K562 (cell line): ENCODE measurements around the gene OR2Y1. TPM values are rescaled to one million over a fixed set of nuclear protein-coding genes. Genes with fewer than 3 reads are reported as not detected.

Experiments used
- ATAC-seq: fragments of 200-7000 bp; cut with Tn5 transposase; 3 replicates; pipeline ENCODE4 v1.9.1; 2020; ENCODE audit warnings: moderate library complexity
- Bru-seq: library from RNA; stranded (reverse); fragments of 400-500 nt; gene quantifications from one replicate; lab custom pipeline; 2021; lab: Mats Ljungman, UMichigan
- BruChase-seq, 2 experiments: library from RNA; stranded (reverse); fragments of 400-500 nt; gene quantifications; one replicate each; lab custom pipeline; 2021; lab: Mats Ljungman, UMichigan
- BruUV-seq: library from RNA; stranded (reverse); fragments of 400-500 nt; replicated peaks from 2 replicates; lab custom pipeline; 2021; lab: Mats Ljungman, UMichigan
- CTCF ChIA-PET: fragments of 300-600 bp; formaldehyde crosslinking; extraction: SDS; loops from one replicate; lab custom pipeline; 2021; ENCODE audit warnings: low intra/inter-chr PET ratio; lab: Yijun Ruan, JAX
- POLR2A ChIA-PET: fragments of 300-600, 350-650 bp; sonication (Branson Sonifier 250); formaldehyde crosslinking; extraction: SDS; loops from one replicate; lab custom pipeline; 2021; ENCODE audit warnings: antibody characterized with exemption, inconsistent platforms; lab: Yijun Ruan, JAX
- DNase-seq, 4 experiments: peaks; one replicate each; pipeline versions ENCODE4 v3.0.0 to v3.0.0-alpha.2; 2011 to 2018; ENCODE audit warnings: low spot score in 3 of 4, mixed read lengths in 3 of 4; ENCODE audit errors: extremely low read depth in 1 of 4
- FAIRE-seq: peaks from 2 replicates; lab custom pipeline; 2011; peaks lifted over from hg19 to GRCh38; lab: Jason Lieb, UNC
- H2AFZ ChIP-seq: 2 replicates; pipeline ENCODE4 v1.6.0; 2011; ENCODE audit warnings: low read depth, low read length, control low read depth, inconsistent platforms
- H3K27ac ChIP-seq: fragments of 200-600 bp; 3 replicates; pipeline ENCODE4 v1.8.0; 2011; ENCODE audit warnings: low read depth, mild to moderate bottlenecking, control low read depth, inconsistent platforms, low read length, moderate library complexity, mixed read lengths; ENCODE audit errors: extremely low read depth
- H3K27me3 ChIP-seq, 2 experiments: fragments of 300-600 bp in 1 of 2; 2 replicates in 1 of 2; 3 replicates in 1 of 2; pipeline versions ENCODE4 v1.6.0 to v1.8.0; 2011; ENCODE audit warnings: inconsistent platforms in 2 of 2, low read length in 2 of 2, mild to moderate bottlenecking in 1 of 2, mixed read lengths in 1 of 2, moderate library complexity in 1 of 2; ENCODE audit not compliant: control insufficient read depth in 2 of 2, insufficient read depth in 2 of 2
- H3K36me3 ChIP-seq: fragments of 300-600 bp; 3 replicates; pipeline ENCODE4 v1.8.0; 2011; ENCODE audit warnings: mild to moderate bottlenecking, low read length, inconsistent platforms; ENCODE audit not compliant: control insufficient read depth, insufficient read depth
- H3K4me1 ChIP-seq, 2 experiments: fragments of 200-600 bp in 1 of 2; replicated peaks in 1 of 2; 2 replicates in 1 of 2; 3 replicates in 1 of 2; pipeline versions ENCODE4 v1.5.1 to v1.8.0; 2011; ENCODE audit warnings: inconsistent platforms in 2 of 2, low read length in 2 of 2, mild to moderate bottlenecking in 1 of 2, mixed read lengths in 1 of 2, moderate library complexity in 1 of 2; ENCODE audit not compliant: control insufficient read depth in 2 of 2, insufficient read depth in 2 of 2
- H3K4me2 ChIP-seq: 2 replicates; pipeline ENCODE4 v1.6.1; 2011; ENCODE audit warnings: low read length, control low read depth, inconsistent platforms, mixed read lengths; ENCODE audit not compliant: insufficient read depth
- H3K4me3 ChIP-seq: fragments of 200-600 bp; sonication (generic), shearing (Covaris generic); 2 replicates; pipeline ENCODE4 v1.5.1; 2016; ENCODE audit warnings: control low read depth, inconsistent platforms
- H3K79me2 ChIP-seq: fragments of 200-600 bp; 3 replicates; pipeline ENCODE4 v1.8.0; 2011; ENCODE audit warnings: low read length, inconsistent platforms; ENCODE audit not compliant: control insufficient read depth, insufficient read depth
- H3K9ac ChIP-seq, 2 experiments: 2 replicates each; pipeline versions ENCODE4 v1.6.0 to v1.6.1; 2011; ENCODE audit warnings: low read depth in 2 of 2, low read length in 2 of 2, control low read depth in 1 of 2, inconsistent platforms in 1 of 2, mild to moderate bottlenecking in 1 of 2, mixed read lengths in 1 of 2; ENCODE audit not compliant: insufficient read depth in 1 of 2
- H3K9me1 ChIP-seq: one replicate; pipeline ENCODE4 v1.6.0; 2011; ENCODE audit warnings: inconsistent platforms, mild to moderate bottlenecking, low read length, moderate library complexity; ENCODE audit not compliant: control insufficient read depth, insufficient read depth
- H3K9me3 ChIP-seq: replicated peaks from 2 replicates; pipeline ENCODE4 v1.5.1; 2011; ENCODE audit warnings: low read depth, low read length, inconsistent platforms; ENCODE audit not compliant: control insufficient read depth, insufficient read depth
- H4K20me1 ChIP-seq: replicated peaks from 2 replicates; pipeline ENCODE4 v1.6.1; 2011; ENCODE audit warnings: low read length, inconsistent platforms, mixed read lengths; ENCODE audit not compliant: control insufficient read depth, insufficient read depth
- BRF1 ChIP-seq: IDR thresholded peaks from 3 replicates; pipeline ENCODE4 v1.6.1; 2011; ENCODE audit warnings: borderline replicate concordance, mild to moderate bottlenecking; ENCODE audit not compliant: insufficient read length; ENCODE audit errors: extremely low read depth
- CSDE1 ChIP-seq, 2 experiments: fragments of 450-650 bp; IDR thresholded peaks; 2 replicates each; pipeline ENCODE4 v1.6.1; 2016; ENCODE audit warnings: mild to moderate bottlenecking in 1 of 2
- DACH1 ChIP-seq: fragments of 450-650 bp; IDR thresholded peaks from 2 replicates; pipeline ENCODE4 v1.6.1; 2018; ENCODE audit not compliant: partially characterized antibody
- FOXP1 ChIP-seq: sonication (generic); formaldehyde crosslinking; IDR thresholded peaks from 2 replicates; pipeline ENCODE4 v1.8.0; 2022; ENCODE audit warnings: mild to moderate bottlenecking, missing genetic modification reagents
- HMBOX1 ChIP-seq: sonication (generic); IDR thresholded peaks from 2 replicates; pipeline ENCODE4 v1.6.1; 2016
- HSF4 ChIP-seq: fragments of 250-450 bp; sonication (Bioruptor Pico); IDR thresholded peaks from 2 replicates; pipeline ENCODE4 v2.1.2; 2022; ENCODE audit warnings: mild to moderate bottlenecking, moderate library complexity, borderline replicate concordance
- MTA3 ChIP-seq: fragments of 450-650 bp; formaldehyde crosslinking; IDR thresholded peaks from 2 replicates; pipeline ENCODE4 v1.6.1; 2017; ENCODE audit warnings: mild to moderate bottlenecking, borderline replicate concordance
- SMAD4 ChIP-seq: fragments of 250-450 bp; sonication (Bioruptor Pico); conservative IDR thresholded peaks from 2 replicates; pipeline ENCODE4 v1.8.0; 2021; ENCODE audit warnings: inconsistent platforms, mild to moderate bottlenecking, moderate library complexity
- SP2 ChIP-seq: IDR thresholded peaks from 2 replicates; pipeline ENCODE4 v1.6.1; 2011; ENCODE audit warnings: mild to moderate bottlenecking, low read depth, low read length, moderate library complexity; ENCODE audit not compliant: poor library complexity, severe bottlenecking; ENCODE audit errors: extremely low read depth
- TCF3 ChIP-seq: sonication (generic); formaldehyde crosslinking; IDR thresholded peaks from 2 replicates; pipeline ENCODE4 v1.4.0; 2020; ENCODE audit warnings: mild to moderate bottlenecking, missing genetic modification reagents
- ZFX ChIP-seq: sonication (generic); formaldehyde crosslinking; IDR thresholded peaks from 2 replicates; pipeline ENCODE4 v1.8.0; 2022; ENCODE audit warnings: mild to moderate bottlenecking, missing genetic modification reagents, moderate library complexity
- ZNF212 ChIP-seq: fragments of 450-650 bp; formaldehyde crosslinking; IDR thresholded peaks from 2 replicates; pipeline ENCODE4 v1.4.0; 2020; ENCODE audit warnings: mild to moderate bottlenecking
- WGBS: fragments of 100-300 bp; shearing (Covaris generic); methylation state at CpG from one replicate; pipeline ENCODE4 v1.1.6; 2016; ENCODE audit warnings: low coverage, mixed read lengths; ENCODE audit not compliant: insufficient coverage; ENCODE audit errors: missing lambda C conversion rate; 5-methylcytosine and 5-hydroxymethylcytosine counted together
- in situ Hi-C: fragments of 300-500 bp; cut with MboI; formaldehyde crosslinking; loops from 4 replicates; pipeline ENCODE4 v1.15.0; 2018; ENCODE audit warnings: inconsistent platforms, mixed read lengths
- intact Hi-C: fragments of 100-400 bp; cut with micrococcal nuclease; formaldehyde crosslinking; loops from 2 replicates; pipeline ENCODE4 v1.14.2; 2022
- long read RNA-seq, 3 experiments: library from polyadenylated mRNA in 2 of 3; library from RNA in 1 of 3; unstranded in 2 of 3; stranded (forward) in 1 of 3; transcript quantifications; one replicate each; pipeline ENCODE4 v2.0.0, GENCODE V29; 2019 to 2022
- polyA minus RNA-seq, 3 experiments: library from RNA; depleted of rRNA, polyadenylated mRNA; stranded (reverse); fragments of >200 nt; gene quantifications; 2 replicates each; pipeline ENCODE4 v1.2.3, GENCODE V29; 2011
- polyA plus RNA-seq, 8 experiments: library from polyadenylated mRNA; depleted of rRNA in 4 of 8; stranded (reverse) in 5 of 8; unstranded in 3 of 8; fragments of >200 nt; fragmentation: Nextera tagmentation in 2 of 8; fragmentation: Illumina TruSeq in 1 of 8; extraction: Ambion mirVana in 2 of 8; extraction: Trizol in 1 of 8; gene quantifications; 2 replicates each; pipeline versions ENCODE4 v1.2.1 to v1.2.3, GENCODE V29; 2011 to 2014; ENCODE audit warnings: inconsistent platforms in 1 of 8, missing spikeins in 1 of 8
- total RNA-seq, 7 experiments: library from RNA; depleted of rRNA in 6 of 7; stranded (reverse); fragments of >200 nt in 6 of 7; fragmentation: Illumina TruSeq in 2 of 7; extraction: Trizol in 2 of 7; gene quantifications; 2 replicates each; pipeline versions ENCODE4 v1.2.1 to v1.2.3, GENCODE V29; 2011 to 2021; ENCODE audit warnings: low replicate concordance in 1 of 7

OR2Y1 gene
- total RNA-seq (2011; cell fraction: chromatin; rRNA removed; ENCODE audit: low replicate concordance), result not detected in 2 replicates
- total RNA-seq (2011; cell fraction: nucleolus; rRNA removed), result not detected in 2 replicates
- not detected in 2 replicates for total RNA-seq (2011; cell fraction: nucleoplasm; rRNA removed)
- total RNA-seq (2014; rRNA removed), result not detected in 2 replicates
- not detected in 2 replicates for total RNA-seq (2014; rRNA removed; fragmentation: Illumina TruSeq; extraction: Trizol)
- not detected in 2 replicates for total RNA-seq (2015; rRNA removed; fragmentation: Illumina TruSeq; extraction: Trizol)
- not detected in 2 replicates for total RNA-seq (2021)
- polyA plus RNA-seq (2011; rRNA removed), result not detected in 2 replicates
- not detected in 2 replicates for polyA plus RNA-seq (2011; cell fraction: cytosol; rRNA removed)
- not detected in 2 replicates for polyA plus RNA-seq (2011; cell fraction: nucleus; rRNA removed)
- polyA plus RNA-seq (2012), result not detected in 2 replicates
- polyA plus RNA-seq (2014; fragmentation: Illumina TruSeq; extraction: Trizol), result not detected in 2 replicates
- polyA plus RNA-seq (2014; fragmentation: Nextera tagmentation; extraction: Ambion mirVana), result not detected
- not detected in 2 replicates for polyA plus RNA-seq (2014; rRNA removed)
- polyA minus RNA-seq (2011; rRNA and poly(A)+ RNA removed), result not detected in 2 replicates
- not detected in 2 replicates for polyA minus RNA-seq (2011; cell fraction: cytosol; rRNA and poly(A)+ RNA removed)
- polyA minus RNA-seq (2011; cell fraction: nucleus; rRNA and poly(A)+ RNA removed), result not detected in 2 replicates
- Bru-seq, nascent RNA, result not detected
- BruChase-seq, experiment 1, labeled RNA remaining after a 2-hour chase, result not detected
- not detected for BruChase-seq, experiment 2, labeled RNA remaining after a 6-hour chase
- long read RNA-seq, experiment 1, result 0 reads
- long read RNA-seq, experiment 2, result 0 reads
- long read RNA-seq, experiment 3, result 0 reads

- FAIRE-seq, result no peak
- Histone ChIP-seq H4K20me1 (no peaks in the 10 kb centered on the region), H3K4me1 (peaks cover 2 to 3% of the 10 kb centered on the region in 2 experiments; a peak in 1 of 5 replicates), H3K9ac (no peak within 1 kb of the TSS)
- TF ChIP-seq ZFX (CRISPR knock-in tag), result no peak
- no peak for TF ChIP-seq MTA3
- no peak for TF ChIP-seq FOXP1
- no peak for TF ChIP-seq DACH1
- TF ChIP-seq CSDE1 (IDR thresholded peaks at IDR 0.05), result no peak
- TF ChIP-seq BRF1, result no peak
- TF ChIP-seq TCF3 (CRISPR knock-in tag), result no peak
- TF ChIP-seq SMAD4, result no peak
- no peak for TF ChIP-seq SP2
- TF ChIP-seq ZNF212 (CRISPR knock-in tag), result no peak
- TF ChIP-seq HSF4 (CRISPR knock-in tag), result no peak
- TF ChIP-seq HMBOX1, result no peak
- TF ChIP-seq, all 486 proteins: peak for 0
- Histone ChIP-seq H3K9me1 (no peaks in the 10 kb centered on the region), H3K79me2 (no peaks in the 10 kb centered on the region), H3K36me3 (no peaks in the 10 kb centered on the region), H3K4me3 (no peak within 1 kb of the TSS), H3K9me3 (no peaks in the 10 kb centered on the region), H3K4me2 (no peak within 1 kb of the TSS), H3K27me3 (peaks cover 41 to 55% of the 10 kb centered on the region in 2 experiments), H3K27ac (no peak within 1 kb of the TSS), H2AFZ (no peak within 1 kb of the TSS)
- BruUV-seq, result no TSS peak
- in situ Hi-C loops, result no loop called here
- WGBS, result 5% methylated on average over 2 of the region's 2 CpGs
- CTCF ChIA-PET, result no interaction called here
- POLR2A ChIA-PET, result interaction anchor here (1.1 kb wide), 1 partner anchor 36 kb away, joined by 3 read pairs; no protein-coding TSS in a partner anchor
- intact Hi-C loops, result no loop called here
- no peak for DNase-seq
- ATAC-seq, result no peak
These were observed at the start of gene OR2Y1 for GRCh38 chr5:180739958-180740357. OR2Y1 (minus strand) TSS chr5:180740058; CDS start chr5:180740058, 0 bp downstream.
